MM.1S (cell line): ENCODE results near the gene NOP56.

Experiments used
- DNase-seq: peaks from one replicate; pipeline ENCODE4 v3.0.0-alpha.2; 2015
- H2AFZ ChIP-seq: fragments of 300-600 bp; sonication (generic); 2 replicates; pipeline ENCODE4 v1.6.0; 2016; ENCODE audit warnings: antibody characterized with exemption, low read length
- H3F3A ChIP-seq: fragments of 300-600 bp; sonication (generic); 2 replicates; pipeline ENCODE4 v1.6.1; 2016; ENCODE audit warnings: mild to moderate bottlenecking, antibody characterized with exemption, low read length, moderate library complexity, mixed read lengths; ENCODE audit not compliant: insufficient read depth
- H3K27ac ChIP-seq: fragments of 300-600 bp; sonication (generic); 2 replicates; pipeline ENCODE4 v1.5.1; 2016; ENCODE audit warnings: mild to moderate bottlenecking, low read length
- H3K27me3 ChIP-seq: fragments of 300-600 bp; sonication (generic); replicated peaks from 2 replicates; pipeline ENCODE4 v1.6.0; 2016; ENCODE audit warnings: low read length; ENCODE audit not compliant: insufficient read depth
- H3K36me3 ChIP-seq: fragments of 300-600 bp; sonication (generic); replicated peaks from 2 replicates; pipeline ENCODE4 v1.6.1; 2016; ENCODE audit warnings: mild to moderate bottlenecking, low read length, mixed read lengths; ENCODE audit not compliant: insufficient read depth
- H3K4me1 ChIP-seq: fragments of 300-600 bp; sonication (generic); 2 replicates; pipeline ENCODE4 v1.6.1; 2016; ENCODE audit warnings: low read length, mixed read lengths
- H3K4me2 ChIP-seq: fragments of 300-600 bp; sonication (generic); 2 replicates; pipeline ENCODE4 v1.6.0; 2016; ENCODE audit warnings: low read depth, low read length
- H3K4me3 ChIP-seq: fragments of 300-600 bp; sonication (generic); 2 replicates; pipeline ENCODE4 v1.5.1; 2016; ENCODE audit warnings: low read length, mixed read lengths
- H3K79me2 ChIP-seq: fragments of 300-600 bp; sonication (generic); 2 replicates; pipeline ENCODE4 v1.6.1; 2016; ENCODE audit warnings: mixed run types, low read length, mixed read lengths
- H3K9ac ChIP-seq: fragments of 300-600 bp; sonication (generic); 2 replicates; pipeline ENCODE4 v1.6.1; 2016; ENCODE audit warnings: low read length, mixed read lengths
- H3K9me2 ChIP-seq: fragments of 300-600 bp; sonication (generic); replicated peaks from 2 replicates; pipeline ENCODE4 v1.6.1; 2016; ENCODE audit warnings: mild to moderate bottlenecking, low read length, mixed read lengths; ENCODE audit not compliant: insufficient read depth
- H3K9me3 ChIP-seq: fragments of 300-600 bp; sonication (generic); replicated peaks from 2 replicates; pipeline ENCODE4 v1.6.1; 2016; ENCODE audit warnings: mild to moderate bottlenecking, low read length, mixed read lengths; ENCODE audit not compliant: insufficient read depth
- H4K20me1 ChIP-seq: fragments of 300-600 bp; sonication (generic); 2 replicates; pipeline ENCODE4 v1.6.1; 2016; ENCODE audit warnings: mild to moderate bottlenecking, low read length, moderate library complexity, mixed read lengths; ENCODE audit not compliant: insufficient read depth
- EZH2 ChIP-seq: fragments of 300-600 bp; sonication (generic); optimal IDR thresholded peaks from 2 replicates; pipeline ENCODE3; 2017; ENCODE audit warnings: low read depth, mild to moderate bottlenecking, antibody characterized with exemption, low read length, mixed read lengths
- EZH2phosphoT487 ChIP-seq: fragments of 300-600 bp; sonication (generic); IDR thresholded peaks from 2 replicates; pipeline ENCODE4 v1.6.1; 2018; ENCODE audit warnings: antibody characterized with exemption, low read length
- TF ChIP-seq, protein P1 (sequence below): fragments of 300-600 bp; sonication (generic); IDR thresholded peaks from 2 replicates; pipeline ENCODE4 v1.5.1; 2016; ENCODE audit warnings: antibody characterized with exemption, low read length, mixed read lengths

Gene NOP56

DNA sequence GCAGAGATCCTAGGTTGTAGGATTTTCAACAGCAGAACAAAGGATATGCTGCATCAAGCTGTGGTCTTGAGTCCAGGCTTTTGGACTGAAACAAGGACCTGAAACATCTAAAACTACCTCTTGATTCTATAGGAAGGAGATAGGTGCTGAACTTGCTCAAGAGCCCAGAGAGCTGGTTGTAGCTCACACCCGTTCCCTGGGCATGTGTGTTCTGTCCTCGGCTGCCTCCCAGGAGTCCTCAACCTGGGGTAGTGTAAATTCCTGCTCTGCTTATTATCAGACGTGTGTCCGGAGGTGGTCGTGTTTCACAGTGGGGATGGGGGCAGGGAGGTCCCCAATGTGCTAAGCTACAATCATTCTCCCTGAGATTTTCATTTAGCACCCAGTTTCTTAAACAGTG is 4.8 kb downstream of the NOP56 start:
- Histone ChIP-seq H2AFZ (no peak overlapping the region), H3K9me3 (no peaks in the 10 kb centered on the region), H3K9ac (no peak overlapping the region), H3K4me3 (no peak overlapping the region), H3F3A (peaks cover 72% of the 10 kb centered on the region), H3K4me2 (no peak overlapping the region), H3K36me3 (peaks cover 41% of the 10 kb centered on the region), H3K27me3 (no peaks in the 10 kb centered on the region), H4K20me1 (peaks cover 51% of the 10 kb centered on the region), H3K4me1 (peaks cover 12% of the 10 kb centered on the region), H3K9me2 (no peaks in the 10 kb centered on the region), H3K27ac (no peak overlapping the region), H3K79me2 (peaks cover 54% of the 10 kb centered on the region)
- no peak for TF ChIP-seq EZH2
- TF ChIP-seq EZH2phosphoT487 = no peak
- TF ChIP-seq, protein P1, sequence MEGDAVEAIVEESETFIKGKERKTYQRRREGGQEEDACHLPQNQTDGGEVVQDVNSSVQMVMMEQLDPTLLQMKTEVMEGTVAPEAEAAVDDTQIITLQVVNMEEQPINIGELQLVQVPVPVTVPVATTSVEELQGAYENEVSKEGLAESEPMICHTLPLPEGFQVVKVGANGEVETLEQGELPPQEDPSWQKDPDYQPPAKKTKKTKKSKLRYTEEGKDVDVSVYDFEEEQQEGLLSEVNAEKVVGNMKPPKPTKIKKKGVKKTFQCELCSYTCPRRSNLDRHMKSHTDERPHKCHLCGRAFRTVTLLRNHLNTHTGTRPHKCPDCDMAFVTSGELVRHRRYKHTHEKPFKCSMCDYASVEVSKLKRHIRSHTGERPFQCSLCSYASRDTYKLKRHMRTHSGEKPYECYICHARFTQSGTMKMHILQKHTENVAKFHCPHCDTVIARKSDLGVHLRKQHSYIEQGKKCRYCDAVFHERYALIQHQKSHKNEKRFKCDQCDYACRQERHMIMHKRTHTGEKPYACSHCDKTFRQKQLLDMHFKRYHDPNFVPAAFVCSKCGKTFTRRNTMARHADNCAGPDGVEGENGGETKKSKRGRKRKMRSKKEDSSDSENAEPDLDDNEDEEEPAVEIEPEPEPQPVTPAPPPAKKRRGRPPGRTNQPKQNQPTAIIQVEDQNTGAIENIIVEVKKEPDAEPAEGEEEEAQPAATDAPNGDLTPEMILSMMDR = no peak
- no peak for DNase-seq

DNA sequence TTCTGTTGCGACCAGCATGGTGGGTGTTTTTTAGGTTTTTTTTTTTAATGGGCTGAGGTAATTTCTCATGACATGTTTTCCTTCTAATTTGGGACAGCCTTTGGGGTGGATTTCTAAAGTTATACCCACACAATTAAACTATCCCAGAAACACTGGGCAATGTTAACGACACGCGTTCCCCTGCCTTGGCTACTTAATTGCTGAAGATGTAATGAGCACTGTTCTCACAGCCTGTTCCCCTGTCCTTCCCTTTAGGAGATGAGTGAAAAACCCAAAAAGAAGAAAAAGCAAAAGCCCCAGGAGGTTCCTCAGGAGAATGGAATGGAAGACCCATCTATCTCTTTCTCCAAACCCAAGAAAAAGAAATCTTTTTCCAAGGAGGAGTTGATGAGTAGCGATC is 5.2 kb downstream of the NOP56 start:
- Histone ChIP-seq H3K27ac (no peak overlapping the region), H3K4me2 (no peak overlapping the region), H3K9ac (no peak overlapping the region), H3K9me3 (no peaks in the 10 kb centered on the region), H4K20me1 (peaks cover 51% of the 10 kb centered on the region), H2AFZ (no peak overlapping the region), H3K4me1 (peaks cover 12% of the 10 kb centered on the region), H3K9me2 (no peaks in the 10 kb centered on the region), H3K36me3 (peaks cover 41% of the 10 kb centered on the region), H3K27me3 (no peaks in the 10 kb centered on the region), H3F3A (peaks cover 72% of the 10 kb centered on the region), H3K79me2 (peaks cover 55% of the 10 kb centered on the region), H3K4me3 (no peak overlapping the region)
- no peak for DNase-seq
- TF ChIP-seq, protein P1 = no peak
- TF ChIP-seq EZH2phosphoT487 = no peak
- no peak for TF ChIP-seq EZH2

DNA sequence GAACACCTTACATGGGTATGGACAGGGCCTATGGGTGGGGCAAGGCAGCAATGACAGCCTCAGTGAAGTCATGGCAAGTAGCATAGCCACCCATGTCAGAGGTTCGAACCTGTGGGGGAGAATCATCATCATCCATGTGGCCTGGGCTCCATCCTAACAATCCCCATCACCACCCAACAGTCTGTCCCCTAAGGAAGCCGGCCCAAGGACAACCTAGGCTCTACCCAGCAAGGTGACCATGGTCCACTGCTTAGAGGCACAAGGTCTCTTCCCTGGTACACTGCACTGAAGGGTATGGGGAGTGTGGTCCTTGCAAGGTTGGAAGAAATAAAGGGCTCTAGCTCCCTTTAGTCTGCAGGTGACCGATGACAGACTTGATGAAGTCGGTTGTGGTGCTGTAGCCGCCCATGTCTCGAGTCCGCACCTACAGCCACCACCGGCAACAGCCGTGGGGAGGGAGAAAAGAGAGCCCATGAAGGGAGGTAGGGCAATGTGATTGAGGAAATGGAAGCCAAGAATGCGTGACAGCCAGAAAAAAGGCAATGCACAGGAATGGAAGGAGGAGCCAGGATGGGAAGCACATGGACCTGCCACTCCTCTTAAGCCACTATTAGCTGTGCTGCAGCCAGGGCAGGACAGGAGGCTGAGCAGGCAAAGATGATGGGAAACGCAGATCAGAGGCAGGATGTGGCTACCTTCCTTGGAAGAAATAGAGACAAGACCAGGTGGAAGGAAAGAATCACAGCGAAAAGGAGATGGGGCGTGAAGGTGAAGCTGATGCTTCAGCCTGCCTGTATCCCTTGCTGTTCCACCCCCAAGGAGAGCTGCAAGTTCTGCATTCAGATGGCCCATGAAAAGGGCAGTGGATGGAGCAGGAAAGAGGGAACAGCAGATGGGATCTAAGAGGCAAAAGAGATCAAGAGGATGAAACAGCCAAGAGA is 6.3 kb downstream of the NOP56 start:
- no peak for DNase-seq
- Histone ChIP-seq H3K9me3 (no peaks in the 10 kb centered on the region), H3K4me2 (no peak overlapping the region), H2AFZ (no peak overlapping the region), H3K27me3 (no peaks in the 10 kb centered on the region), H3K9me2 (no peaks in the 10 kb centered on the region), H3K9ac (no peak overlapping the region), H3K27ac (no peak overlapping the region), H3K4me3 (no peak overlapping the region), H3K4me1 (peaks cover 18% of the 10 kb centered on the region), H3K79me2 (peaks cover 55% of the 10 kb centered on the region), H4K20me1 (peaks cover 46% of the 10 kb centered on the region), H3K36me3 (peaks cover 41% of the 10 kb centered on the region), H3F3A (peaks cover 62% of the 10 kb centered on the region)
- TF ChIP-seq EZH2 (no peak), EZH2phosphoT487 (no peak)
- TF ChIP-seq, protein P1 = no peak
